ENCODE data around the gene VSIG8.

Gene VSIG8

DNA sequence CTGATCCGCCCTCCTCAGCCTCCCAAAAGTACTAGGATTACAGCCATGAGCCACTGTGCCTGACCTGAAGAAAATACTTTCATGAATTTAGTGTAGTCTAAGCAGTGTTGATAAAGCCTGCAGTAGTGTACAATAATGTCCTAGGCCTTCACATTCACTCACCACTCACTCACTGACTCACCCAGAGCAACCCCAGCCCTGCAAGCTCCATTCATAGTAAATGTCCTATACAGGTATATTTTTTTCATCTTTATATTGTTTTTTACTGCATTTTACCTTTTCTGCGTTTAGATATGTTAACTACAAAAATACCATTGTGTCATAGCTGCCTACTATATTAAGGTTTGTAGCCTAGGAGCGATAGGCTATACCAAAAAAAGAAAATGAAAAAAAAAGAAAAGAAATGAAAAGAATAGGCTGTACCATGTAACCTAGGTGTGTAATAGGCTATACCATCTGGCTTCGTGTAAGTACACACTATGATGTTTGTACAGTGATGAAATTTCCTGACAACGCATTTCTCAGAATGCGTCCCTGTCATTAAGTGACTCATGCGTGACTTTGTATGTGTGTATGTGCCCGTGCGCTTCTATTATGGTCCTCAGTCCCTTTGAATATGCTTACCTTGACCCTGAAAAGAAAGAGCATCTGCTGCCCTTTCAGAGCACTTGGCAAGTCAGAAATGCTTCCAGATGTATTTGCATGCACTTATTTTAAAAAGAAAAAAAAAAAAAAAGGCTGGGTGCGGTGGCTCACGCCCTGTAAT lies 45.0 kb downstream of the VSIG8 start:
- DNase-seq, result no peak
- intact Hi-C loops (cut with DNase I), result no loop called here

DNA sequence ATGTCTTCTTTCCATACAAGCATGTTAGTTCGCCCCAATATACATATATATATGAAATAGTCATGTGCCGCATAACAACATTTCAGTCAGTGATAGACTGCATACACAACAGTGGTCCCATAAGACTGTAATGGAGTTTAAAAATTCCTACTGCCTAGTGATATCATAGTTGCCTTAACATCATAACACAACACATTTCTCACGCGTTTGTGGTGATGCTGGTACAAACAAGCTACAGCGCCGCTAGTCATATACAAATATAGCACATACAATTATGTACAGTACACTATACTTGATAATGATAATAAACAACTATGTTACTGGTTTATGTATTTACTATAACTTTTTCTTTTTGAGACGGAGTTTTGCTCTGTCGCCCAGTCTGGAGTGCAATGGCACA lies 46.5 kb downstream of the VSIG8 start:
- intact Hi-C loops (cut with DNase I), result no loop called here
- no peak for DNase-seq

DNA sequence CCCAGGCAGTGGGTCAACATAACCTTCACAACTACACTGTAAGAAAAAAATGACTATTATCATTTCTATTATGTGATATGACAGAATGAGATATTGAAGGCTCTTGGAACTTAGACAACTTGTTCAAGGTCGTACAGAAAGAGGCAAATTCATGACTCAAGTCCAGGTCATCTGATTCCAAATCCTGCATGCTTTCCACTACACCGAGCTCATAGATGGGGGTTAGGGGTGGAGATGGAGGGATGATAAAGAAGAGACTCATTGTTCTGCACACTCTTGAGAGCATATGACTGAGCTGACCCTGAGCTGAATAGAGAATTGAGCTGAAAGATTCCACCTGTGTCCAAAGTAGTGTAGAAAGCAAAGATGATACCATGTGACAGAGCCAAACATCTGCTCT lies 57.5 kb downstream of the VSIG8 start:
- no peak for DNase-seq
- intact Hi-C loops (cut with DNase I), result no loop called here

Data from head of caudate nucleus (tissue), 42 donors.